SW 1271 (cell line): Measurements from ENCODE around the gene PTPN4.
"Not testable (repeated sequence)": the region's sequence is repeated elsewhere in the genome, so short reads cannot be mapped to it uniquely, and the experiment has no call there.

Experiments used
- DNase-seq, 2 experiments: peaks; one replicate each; lab custom pipeline; 2025; lab: John Stamatoyannopoulos, UW

Gene PTPN4

GRCh38 chr2:119764832-119765231 lies 5.1 kb downstream of the PTPN4 start:
- DNase-seq = no peak

- DNase-seq = no peak
These were observed 5.8 kb downstream of the PTPN4 start for GRCh38 chr2:119765433-119766002.

GRCh38 chr2:119766944-119767343 lies 7.2 kb downstream of the PTPN4 start:
- no peak for DNase-seq

- no peak for DNase-seq
These were observed 9.0 kb downstream of the PTPN4 start for GRCh38 chr2:119768742-119769141.

- no peak for DNase-seq
These were observed 9.9 kb downstream of the PTPN4 start for GRCh38 chr2:119769645-119770044.

GRCh38 chr2:119771331-119771730 lies 11.6 kb downstream of the PTPN4 start:
- no peak for DNase-seq

GRCh38 chr2:119772128-119772527 lies 12.4 kb downstream of the PTPN4 start:
- no peak for DNase-seq

GRCh38 chr2:119772767-119773166 lies 13.0 kb downstream of the PTPN4 start:
- no peak for DNase-seq

- DNase-seq = no peak
These were observed 14.3 kb downstream of the PTPN4 start for GRCh38 chr2:119774026-119774425.

GRCh38 chr2:119775102-119775501 lies 15.4 kb downstream of the PTPN4 start:
- no peak for DNase-seq

GRCh38 chr2:119782308-119783027 lies 22.7 kb downstream of the PTPN4 start:
- DNase-seq = no peak

GRCh38 chr2:119784876-119785275 lies 25.2 kb downstream of the PTPN4 start:
- DNase-seq = no peak

- no peak for DNase-seq
These were observed 26.6 kb downstream of the PTPN4 start for GRCh38 chr2:119786295-119786694.

- DNase-seq = no peak
These were observed 29.0 kb downstream of the PTPN4 start for GRCh38 chr2:119788752-119789151.

- DNase-seq = no peak
These were observed 30.7 kb downstream of the PTPN4 start for GRCh38 chr2:119790466-119790865.

GRCh38 chr2:119792907-119793312 lies 33.2 kb downstream of the PTPN4 start:
- no peak for DNase-seq

- no peak for DNase-seq
These were observed 34.5 kb downstream of the PTPN4 start for GRCh38 chr2:119794237-119794636.

- no peak for DNase-seq
These were observed 35.9 kb downstream of the PTPN4 start for GRCh38 chr2:119795309-119796303.

- no peak for DNase-seq
These were observed 40.7 kb downstream of the PTPN4 start for GRCh38 chr2:119800376-119800902.

GRCh38 chr2:119801040-119801439 lies 41.3 kb downstream of the PTPN4 start:
- DNase-seq = no peak

- not testable (repeated sequence) for DNase-seq
These were observed 42.3 kb downstream of the PTPN4 start for GRCh38 chr2:119801989-119802388.

- DNase-seq = no peak
These were observed 43.4 kb downstream of the PTPN4 start for GRCh38 chr2:119803101-119803500.
